GM10248 (cell line): Measurements from ENCODE around the gene ATP13A2.

Experiments used
- CTCF ChIA-PET: fragments of 300-600 bp; sonication (Branson Sonifier 250); formaldehyde crosslinking; extraction: SDS; loops from one replicate; lab custom pipeline; 2021; ENCODE audit warnings: antibody characterized with exemption; lab: Yijun Ruan, JAX
- POLR2A ChIA-PET: fragments of 350-650 bp; sonication (Branson Sonifier 250); formaldehyde crosslinking; extraction: SDS; loops from one replicate; lab custom pipeline; 2020; ENCODE audit warnings: antibody characterized with exemption; lab: Yijun Ruan, JAX
- DNase-seq: peaks from one replicate; pipeline ENCODE4 v3.0.0; 2012; ENCODE audit errors: extremely low spot score
- CTCF ChIP-seq: IDR thresholded peaks from 2 replicates; pipeline ENCODE4 v1.5.1; 2012; ENCODE audit warnings: mild to moderate bottlenecking, low read depth; ENCODE audit errors: extremely low read depth, missing control alignments, control extremely low read depth

ATP13A2 gene

GRCh38 chr1:16976966-16977365 lies 34.8 kb downstream of the ATP13A2 start:
- ChIA-PET CTCF (interaction anchor here (1.6 kb wide), 2 partner anchors 16 to 98 kb away, joined by 3 to 4 read pairs; no protein-coding TSS in a partner anchor), POLR2A (no interaction called here)
- TF ChIP-seq CTCF = no peak
- DNase-seq = no peak

DNA sequence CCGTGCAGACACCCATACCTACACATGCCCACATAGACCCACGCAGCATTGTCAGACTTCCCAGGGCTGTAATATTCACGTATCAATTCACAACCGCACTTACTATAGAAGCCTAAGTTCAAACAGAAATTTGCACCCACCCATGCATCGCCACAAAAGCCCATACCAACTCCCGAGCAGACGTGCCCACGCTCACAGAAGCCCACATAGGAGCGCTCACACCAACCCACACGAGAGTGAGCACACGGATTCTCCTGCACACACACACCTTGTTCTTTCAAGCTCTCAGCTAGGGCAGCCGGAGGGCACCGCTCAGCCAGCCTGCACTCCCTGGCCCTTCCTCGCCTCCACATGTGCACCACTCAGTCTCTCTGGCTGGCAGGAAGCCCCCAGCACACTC lies 35.9 kb downstream of the ATP13A2 start:
- ChIA-PET CTCF (interaction anchor here (1.6 kb wide), 1 partner anchor 15 kb away, joined by 4 read pairs; no protein-coding TSS in a partner anchor), POLR2A (interaction anchor here (0.5 kb wide), 1 partner anchor 293 kb away, joined by 3 read pairs; no protein-coding TSS in a partner anchor)
- no peak for TF ChIP-seq CTCF
- DNase-seq = no peak

DNA sequence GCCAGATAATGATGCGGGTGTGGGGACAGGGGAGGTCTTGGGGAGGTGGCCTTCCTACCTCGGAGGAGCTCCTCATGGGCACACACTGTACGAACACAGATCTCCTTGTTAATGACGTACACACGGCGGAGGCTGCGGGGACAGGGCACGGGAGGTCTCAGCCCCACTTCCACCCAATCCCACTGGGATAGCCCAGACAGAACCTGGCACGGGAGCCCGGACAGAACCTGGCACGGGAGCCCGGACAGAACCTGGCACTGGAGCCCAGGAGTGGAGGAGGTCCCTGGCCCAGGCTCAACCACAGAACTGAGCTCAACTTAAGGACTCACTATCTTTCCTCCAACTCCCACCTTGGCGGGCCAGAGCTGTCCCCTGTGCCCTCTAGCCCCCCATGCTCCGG lies 36.5 kb downstream of the ATP13A2 start:
- TF ChIP-seq CTCF = no peak
- no peak for DNase-seq
- ChIA-PET CTCF (interaction anchor here (1.6 kb wide), 1 partner anchor 14 kb away, joined by 4 read pairs; no protein-coding TSS in a partner anchor), POLR2A (no interaction called here)

DNA sequence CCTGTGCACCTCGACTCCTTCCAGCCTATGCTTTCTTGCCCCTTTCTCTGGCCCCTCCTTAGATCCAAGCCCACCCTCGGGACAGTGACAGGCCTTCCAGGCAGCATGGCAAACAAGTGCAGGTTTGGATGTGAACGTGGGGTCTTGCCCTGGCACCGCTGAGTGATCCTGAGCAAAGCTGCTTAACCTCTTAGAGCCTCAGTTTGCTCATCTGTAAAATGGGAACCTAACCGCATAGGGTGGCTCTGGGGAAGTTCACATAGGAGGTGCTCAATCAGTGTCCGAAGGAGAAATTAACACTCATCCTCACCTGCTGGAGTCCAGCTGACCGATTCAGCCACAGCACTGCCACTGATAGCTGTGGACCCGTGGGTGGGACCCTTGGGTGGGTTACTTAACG lies 38.5 kb downstream of the ATP13A2 start:
- TF ChIP-seq CTCF = no peak
- ChIA-PET CTCF (interaction anchor here (1.0 kb wide), 1 partner anchor 22 kb away, joined by 4 read pairs; no protein-coding TSS in a partner anchor), POLR2A (no interaction called here)
- no peak for DNase-seq

DNA sequence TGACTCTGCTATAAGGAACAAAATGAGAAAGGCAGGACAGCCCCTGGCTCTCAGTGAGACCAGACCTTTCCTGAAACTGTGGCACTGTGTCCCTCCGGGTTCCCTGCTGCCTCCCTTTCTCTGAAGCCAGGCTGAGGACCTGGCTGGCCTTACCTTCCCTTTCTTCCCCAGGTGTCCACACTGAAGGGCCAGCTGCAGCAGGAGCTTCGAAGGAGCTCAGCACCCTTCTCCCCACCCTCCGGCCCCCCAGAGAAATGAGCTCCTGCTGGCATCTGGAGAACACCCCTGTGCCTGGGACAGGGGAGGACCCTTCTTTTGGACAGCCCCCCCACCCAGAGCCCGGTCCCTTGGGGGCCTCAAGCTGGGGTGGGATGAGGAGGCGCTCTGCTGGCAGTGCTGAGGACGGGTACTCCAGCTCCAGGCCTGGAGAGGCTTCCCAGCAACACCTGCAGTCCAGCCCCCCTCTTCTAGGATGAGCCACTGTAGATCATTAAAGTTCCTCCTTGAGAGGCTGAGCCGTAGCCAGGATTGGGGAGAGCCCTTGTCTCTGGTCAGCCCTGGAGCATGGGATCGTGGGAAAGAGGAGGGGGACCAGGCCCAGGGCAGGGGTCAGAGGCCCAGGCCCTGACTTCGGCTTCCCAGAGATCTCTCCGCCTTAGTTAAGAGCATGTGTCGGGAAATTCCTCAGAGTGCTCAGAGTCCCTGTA lies 39.4 kb downstream of the ATP13A2 start:
- no peak for DNase-seq
- CTCF ChIA-PET = interaction anchor here (1.2 kb wide), 1 partner anchor 12 kb away, joined by 4 read pairs; no protein-coding TSS in a partner anchor
- POLR2A ChIA-PET = no interaction called here
- no peak for TF ChIP-seq CTCF

DNA sequence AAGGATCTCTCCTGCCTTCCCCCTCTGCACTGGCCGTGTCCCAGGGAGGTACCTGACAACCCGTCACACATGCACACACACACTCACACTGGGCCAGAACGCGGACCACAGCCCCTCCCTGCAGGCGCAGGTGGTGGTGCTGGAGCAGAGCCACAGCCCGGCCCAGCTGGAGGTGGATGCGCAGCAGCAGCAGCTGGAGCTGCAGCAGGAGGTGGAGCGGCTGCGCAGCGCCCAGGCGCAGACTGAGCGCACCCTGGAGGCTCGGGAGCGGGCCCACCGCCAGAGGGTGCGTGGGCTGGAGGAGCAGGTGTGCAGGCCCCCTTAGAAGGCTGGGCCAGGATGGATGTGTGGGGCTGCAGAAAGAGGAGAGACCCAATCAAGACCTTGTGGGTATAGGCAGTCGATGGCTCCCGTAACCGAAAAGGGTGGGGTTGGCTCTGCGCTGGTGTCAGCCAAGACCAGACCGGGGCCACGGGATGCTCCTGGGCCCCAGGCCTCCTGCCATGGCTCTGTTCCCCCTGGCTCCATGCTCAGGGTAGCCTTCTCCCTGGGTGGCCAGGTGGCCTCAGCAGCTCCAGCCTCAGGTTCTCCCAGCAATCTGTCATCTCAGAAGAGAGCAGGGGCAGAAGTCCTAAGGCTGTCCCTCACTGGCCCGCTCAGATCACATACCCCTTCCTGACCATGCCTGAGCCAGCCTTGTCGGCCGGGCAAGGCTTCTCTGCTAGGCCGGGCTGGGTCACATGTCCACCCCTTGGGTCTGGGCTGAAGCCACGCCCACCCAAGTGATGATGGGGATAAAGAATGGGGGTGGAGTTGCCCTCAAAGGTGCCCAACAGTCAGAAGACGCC lies 40.2 kb downstream of the ATP13A2 start:
- POLR2A ChIA-PET = no interaction called here

More for the DNA sequence above, 40.2 kb downstream of the ATP13A2 start:
- CTCF ChIA-PET = interaction anchor here (1.2 kb wide), 1 partner anchor 11 kb away, joined by 4 read pairs; no protein-coding TSS in a partner anchor
- DNase-seq = no peak
- no peak for TF ChIP-seq CTCF
